ENCODE measurements around the gene OR4D9.
"Not testable (repeated sequence)": the region's sequence is repeated elsewhere in the genome, so short reads cannot be mapped to it uniquely, and the experiment has no call there.

Gene OR4D9

GRCh38 chr11:59510941-59511589, at the start of gene OR4D9:
TSS of gene OR4D9 (plus strand) at chr11:59511539. CDS start at chr11:59514913, 3,374 bp downstream.
- DNase-seq: no peak

GRCh38 chr11:59463190-59463641, 48.1 kb upstream of the OR4D9 start:
- DNase-seq: no peak

GRCh38 chr11:59473015-59473414, 38.3 kb upstream of the OR4D9 start, which contains the start of gene OR4D10:
TSS of gene OR4D10 (plus strand) at chr11:59473315. CDS start at chr11:59477430, 4,115 bp downstream.
- no peak for DNase-seq

- DNase-seq: no peak
These were observed 36.2 kb upstream of the OR4D9 start for GRCh38 chr11:59475176-59475575.

- DNase-seq: no peak
These were observed 31.4 kb upstream of the OR4D9 start for GRCh38 chr11:59479906-59480305.

- no peak for DNase-seq
These were observed 31.0 kb upstream of the OR4D9 start for GRCh38 chr11:59480359-59480758.

GRCh38 chr11:59501931-59502330, 9.4 kb upstream of the OR4D9 start:
- no peak for DNase-seq

- no peak for DNase-seq
These were observed 8.1 kb upstream of the OR4D9 start, which contains the start of gene OR4D11 for GRCh38 chr11:59503276-59503675. TSS of gene OR4D11 (plus strand) at chr11:59503576. CDS start at chr11:59503576, 0 bp downstream.

GRCh38 chr11:59511675-59512074, 336 bp downstream of the OR4D9 start:
- no peak for DNase-seq

- not testable (repeated sequence) for DNase-seq
These were observed 8.8 kb downstream of the OR4D9 start for GRCh38 chr11:59520139-59520538.

- no peak for DNase-seq
These were observed 9.4 kb downstream of the OR4D9 start for GRCh38 chr11:59520741-59521140.

- no peak for DNase-seq
These were observed 12.2 kb downstream of the OR4D9 start for GRCh38 chr11:59523541-59523940.

GRCh38 chr11:59528711-59529110, 17.4 kb downstream of the OR4D9 start:
- DNase-seq: no peak

- no peak for DNase-seq
These were observed 21.3 kb downstream of the OR4D9 start for GRCh38 chr11:59532620-59533019.

- no peak for DNase-seq
These were observed 23.3 kb downstream of the OR4D9 start for GRCh38 chr11:59534676-59535075.

- DNase-seq: no peak
These were observed 30.9 kb downstream of the OR4D9 start for GRCh38 chr11:59542142-59542810.

GRCh38 chr11:59543713-59544112, 32.4 kb downstream of the OR4D9 start:
- not testable (repeated sequence) for DNase-seq

GRCh38 chr11:59544869-59545178, 33.5 kb downstream of the OR4D9 start:
- no peak for DNase-seq

GRCh38 chr11:59545179-59546020, 34.1 kb downstream of the OR4D9 start:
- no peak for DNase-seq

GRCh38 chr11:59547605-59548308, 36.4 kb downstream of the OR4D9 start:
- DNase-seq: not testable (repeated sequence)

GRCh38 chr11:59548309-59548656, 36.9 kb downstream of the OR4D9 start:
- DNase-seq: no peak

GRCh38 chr11:59550368-59550841, 39.1 kb downstream of the OR4D9 start:
- DNase-seq: peak; percentile 65 to 76

All from hippocampal formation (tissue), 2 donors.